SKM-1 treated with dmso at 0.1 percent for 144 hours (cell line): ENCODE results near the gene RNASE7.

Source experiments
- DNase-seq: peaks from one replicate; lab custom pipeline; 2025; ENCODE audit not compliant: unreplicated experiment; lab: John Stamatoyannopoulos, UW

The RNASE7 gene

DNA sequence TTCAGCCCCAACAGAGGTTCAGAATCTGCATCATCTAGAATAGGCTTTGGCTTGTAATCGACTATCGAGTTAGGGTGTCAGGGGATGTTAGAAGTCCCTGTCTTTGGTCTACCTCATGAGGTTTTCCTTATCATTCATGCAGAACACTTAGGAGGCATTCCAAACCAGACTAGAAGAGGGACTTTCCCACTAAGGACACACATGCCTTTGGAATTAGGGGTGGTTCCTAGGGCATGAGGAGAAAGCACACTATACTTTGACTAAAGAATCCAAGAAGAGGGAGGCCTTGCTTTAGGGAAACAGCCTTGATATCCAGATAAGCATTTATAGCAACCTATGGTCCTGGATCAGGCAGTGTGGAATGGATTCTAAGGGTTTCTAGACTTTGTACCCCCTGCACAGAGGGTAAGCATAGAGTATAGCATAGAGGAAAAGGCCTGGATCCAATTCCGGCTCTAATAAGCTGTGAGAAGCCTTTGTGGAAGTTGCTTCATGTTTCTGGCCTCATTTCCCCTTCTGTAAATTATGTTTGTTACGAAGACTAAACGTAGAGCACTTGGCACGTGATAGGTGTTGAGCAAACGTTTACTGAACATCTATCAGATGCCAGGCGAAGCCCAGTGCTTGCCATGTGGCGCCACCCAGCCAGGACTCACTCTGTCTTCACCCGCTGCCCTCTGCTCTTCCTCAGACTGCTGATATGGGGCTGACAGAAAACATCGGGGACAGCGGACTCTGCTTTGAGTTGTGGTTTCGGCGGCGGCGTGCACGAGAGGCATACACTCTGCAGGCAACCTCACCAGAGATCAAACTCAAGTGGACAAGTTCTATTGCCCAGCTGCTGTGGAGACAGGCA lies 43.1 kb downstream of the RNASE7 start:
- no peak for DNase-seq

DNA sequence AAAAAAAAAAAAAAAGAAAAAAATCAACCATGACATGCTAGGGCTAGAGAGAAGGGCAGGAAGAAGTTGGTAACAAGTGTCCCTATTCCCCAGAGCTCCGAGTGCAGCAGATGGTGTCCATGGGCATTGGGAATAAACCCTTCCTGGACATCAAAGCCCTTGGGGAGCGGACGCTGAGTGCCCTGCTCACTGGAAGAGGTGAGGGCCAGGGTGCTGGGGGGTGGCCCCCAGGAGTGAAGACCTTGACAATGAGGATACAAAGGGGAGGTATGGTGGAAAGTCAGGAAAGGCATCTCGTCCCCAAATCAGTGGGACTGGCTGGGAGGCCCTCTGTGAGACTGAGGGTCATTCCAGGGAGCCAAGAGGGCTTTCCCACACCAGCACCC lies 44.7 kb downstream of the RNASE7 start:
- no peak for DNase-seq

DNA sequence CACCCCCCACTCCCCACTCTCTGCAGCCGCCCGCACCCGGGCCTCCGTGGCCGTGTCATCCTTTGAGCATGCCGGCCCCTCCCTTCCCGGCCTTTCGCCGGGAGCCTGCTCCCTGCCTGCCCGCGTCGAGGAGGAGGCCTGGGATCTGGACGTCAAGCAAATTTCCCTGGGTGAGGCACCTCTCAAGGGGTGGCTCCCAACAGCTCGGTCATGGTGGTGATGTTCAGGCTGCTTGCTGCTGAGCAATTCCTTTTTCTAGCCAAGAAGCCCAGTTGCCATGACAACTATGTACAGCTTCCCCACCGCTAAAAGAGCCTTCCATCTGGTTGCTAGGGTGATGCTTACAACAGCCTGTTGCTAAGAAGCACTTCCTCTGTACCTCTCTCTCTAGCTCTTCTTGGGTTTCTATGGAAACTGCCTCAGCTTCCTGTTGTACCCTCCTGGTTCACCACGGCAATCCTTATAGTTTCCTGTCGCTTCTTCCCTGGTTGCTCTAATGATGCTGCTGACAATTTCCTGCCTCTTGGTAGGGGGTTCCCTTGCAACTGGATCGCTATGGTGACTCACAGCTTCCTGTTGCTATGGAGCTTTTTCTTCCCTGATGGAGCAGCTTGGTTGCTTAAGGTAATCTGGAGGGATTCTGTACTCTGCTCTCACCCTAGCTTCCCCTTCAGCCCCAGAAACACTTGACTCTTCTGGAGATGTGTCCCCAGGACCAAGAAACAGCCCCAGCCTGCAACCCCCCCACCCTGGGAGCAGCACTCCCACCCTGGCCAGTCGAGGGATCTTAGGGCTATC lies 45.3 kb downstream of the RNASE7 start:
- DNase-seq: peak; percentile 66

- DNase-seq: no peak
These were observed 46.5 kb downstream of the RNASE7 start for GRCh38 chr14:21088687-21089086.

GRCh38 chr14:21089271-21089670 lies 47.1 kb downstream of the RNASE7 start:
- DNase-seq: no peak

DNA sequence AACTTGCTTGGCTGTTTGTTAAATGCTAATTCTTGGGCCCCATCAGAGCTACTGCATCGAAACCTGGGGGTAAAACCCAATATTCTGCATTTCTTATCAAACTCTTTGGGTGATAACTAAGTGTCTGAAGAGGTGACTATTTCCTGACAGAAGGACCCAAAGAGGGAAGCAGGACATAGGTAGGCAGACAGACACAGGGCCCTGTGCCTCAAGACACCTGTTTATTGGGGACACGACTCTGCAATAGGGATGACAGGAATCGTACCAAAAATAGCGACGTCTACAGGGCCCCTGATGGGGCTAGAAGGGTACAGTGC lies 47.7 kb downstream of the RNASE7 start:
- DNase-seq: no peak

DNA sequence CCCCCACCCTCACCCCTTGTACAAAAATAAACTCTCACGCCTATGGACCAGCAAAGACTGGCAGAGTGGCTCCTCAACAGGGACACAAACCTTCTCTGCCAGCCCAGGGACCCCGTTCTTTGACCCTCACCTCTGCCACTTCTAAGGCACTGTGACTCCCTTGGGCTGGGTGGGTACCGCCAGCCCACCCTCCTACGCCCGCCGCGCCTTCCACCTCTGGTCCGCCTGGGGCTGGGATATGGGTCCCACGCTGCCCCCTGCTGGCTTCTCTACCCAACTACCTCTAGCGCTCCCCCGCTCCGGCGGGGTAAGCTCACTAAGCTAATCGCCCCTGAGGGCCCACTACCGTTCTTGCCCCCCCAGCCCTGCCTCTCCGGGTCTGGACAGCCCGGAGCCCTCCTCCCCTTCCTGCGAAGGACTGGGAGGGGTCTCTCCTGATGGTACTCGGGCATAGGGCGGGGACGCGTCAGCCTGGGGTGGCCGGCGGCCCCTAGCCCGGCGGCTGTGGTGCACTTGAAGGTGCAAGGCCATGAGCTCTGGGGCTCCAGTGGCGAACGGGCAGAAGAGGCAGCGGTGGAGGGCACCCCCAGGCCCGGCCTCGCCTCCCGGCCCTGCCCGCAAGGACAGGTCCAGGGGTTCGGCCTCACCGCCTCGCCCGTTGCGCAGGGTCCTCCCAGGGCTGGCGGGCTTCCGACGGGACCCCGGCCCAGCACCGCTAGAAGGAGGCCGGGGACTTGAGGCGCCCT lies 48.2 kb downstream of the RNASE7 start:
- DNase-seq: no peak

- no peak for DNase-seq
These were observed 48.9 kb downstream of the RNASE7 start for GRCh38 chr14:21090940-21091663.

- DNase-seq: no peak
These were observed 49.7 kb downstream of the RNASE7 start for GRCh38 chr14:21091821-21092272.

DNA sequence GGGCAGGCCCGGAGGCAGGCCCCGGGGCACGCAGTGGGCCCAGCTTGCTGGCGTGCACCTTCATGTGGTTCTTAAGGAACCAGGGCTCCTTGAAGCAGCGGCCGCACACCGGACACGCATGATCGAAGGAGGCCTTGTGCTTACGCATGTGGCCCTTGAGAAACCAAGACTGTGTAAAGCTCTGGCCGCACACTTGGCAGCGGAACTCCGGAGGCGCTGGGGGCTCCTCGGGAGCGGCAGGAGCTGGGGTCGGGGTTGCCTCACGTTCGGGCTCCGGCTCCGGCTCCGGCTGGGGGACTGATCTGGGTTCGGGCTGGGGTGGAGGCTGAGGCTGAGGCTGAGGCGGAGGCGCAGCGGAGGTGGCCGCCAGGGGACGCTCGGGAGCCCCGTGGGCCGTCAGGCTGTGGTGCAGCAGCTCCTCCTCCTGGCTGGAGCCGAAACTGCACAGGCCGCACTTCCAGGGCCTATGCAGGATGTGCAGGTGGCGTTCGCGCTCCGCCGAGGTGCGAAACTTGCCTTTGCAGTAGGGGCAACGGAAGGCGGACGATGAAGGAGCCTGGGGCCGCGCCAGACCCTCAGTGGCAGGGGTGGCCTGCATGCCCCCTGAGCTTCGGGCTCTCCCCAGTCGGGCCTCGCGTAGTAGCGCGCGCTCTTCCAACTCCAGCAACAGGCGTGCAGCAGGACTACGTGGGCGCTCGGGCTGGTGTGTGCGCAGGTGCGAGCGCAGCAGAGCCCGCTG lies 50.3 kb downstream of the RNASE7 start:
- DNase-seq: peak; percentile 22

DNA sequence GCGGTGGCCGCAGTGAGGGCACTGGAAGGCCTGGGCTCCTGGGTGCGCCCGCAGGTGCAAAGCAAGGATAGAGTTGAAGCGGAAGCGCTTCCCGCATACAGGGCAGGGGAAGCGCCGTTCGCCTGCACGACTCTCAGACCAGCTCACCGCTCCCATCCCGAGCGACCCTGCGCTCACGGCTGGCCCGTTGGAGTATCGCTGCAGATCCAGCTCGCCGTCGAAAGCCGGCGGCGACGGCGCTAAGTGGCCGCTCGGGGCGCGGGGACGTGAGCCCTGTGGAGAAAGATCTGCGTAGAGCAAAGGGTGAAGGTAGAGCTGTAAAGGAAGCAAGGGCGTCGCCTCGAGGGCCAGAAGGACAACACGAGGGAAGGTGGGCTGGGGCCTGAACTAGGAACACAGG lies 50.9 kb downstream of the RNASE7 start:
- DNase-seq: no peak
